GM21526 (cell line): ENCODE data around the gene DYNC1I2.
"Not testable (repeated sequence)": the region's sequence is repeated elsewhere in the genome, so short reads cannot be mapped to it uniquely, and the experiment has no call there.

Experiments used
- ATAC-seq: cut with Tn5 transposase; IDR thresholded peaks from one replicate; pipeline ENCODE4 v1.9.1; 2021; ENCODE audit warnings: moderate library complexity; ENCODE audit not compliant: unreplicated experiment, low FRiP score

DYNC1I2 gene

DNA sequence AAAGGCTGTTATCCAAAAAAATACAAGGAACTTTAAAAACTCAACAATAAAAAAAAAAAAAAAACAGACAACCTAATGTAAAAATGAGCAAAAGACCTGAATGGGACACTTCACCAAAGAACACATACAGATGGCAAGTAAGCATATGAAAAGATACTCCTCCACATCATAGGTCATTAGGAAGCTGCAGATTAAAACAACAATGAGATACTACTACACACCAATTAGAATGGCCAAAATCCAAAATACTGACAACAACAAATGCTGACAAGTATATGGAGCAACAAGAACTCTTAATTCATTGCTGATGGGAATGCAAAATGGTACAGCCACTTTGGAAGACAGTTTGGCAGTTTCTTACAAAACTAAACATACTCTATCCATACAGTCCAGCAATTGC lies 84.2 kb downstream of the DYNC1I2 start:
- no peak for ATAC-seq

DNA sequence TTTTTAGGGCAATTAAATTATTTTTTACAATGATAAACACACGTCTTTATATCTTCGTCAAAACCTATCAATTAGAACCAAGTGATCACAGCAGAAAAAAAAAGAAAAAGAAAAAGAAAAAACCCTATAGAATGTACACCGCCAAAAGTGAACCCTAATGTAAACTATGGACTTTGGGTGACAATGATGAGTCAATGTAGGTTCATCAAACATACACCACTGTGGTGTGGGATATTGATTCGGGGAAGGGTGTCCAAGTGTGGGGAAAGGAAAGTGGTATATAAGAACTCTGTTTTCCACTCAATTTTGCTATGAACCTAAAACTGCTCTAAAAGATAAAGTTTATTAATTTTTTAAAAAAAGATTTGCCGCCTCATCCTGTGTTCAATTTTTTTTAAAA lies 85.1 kb downstream of the DYNC1I2 start:
- no peak for ATAC-seq

DNA sequence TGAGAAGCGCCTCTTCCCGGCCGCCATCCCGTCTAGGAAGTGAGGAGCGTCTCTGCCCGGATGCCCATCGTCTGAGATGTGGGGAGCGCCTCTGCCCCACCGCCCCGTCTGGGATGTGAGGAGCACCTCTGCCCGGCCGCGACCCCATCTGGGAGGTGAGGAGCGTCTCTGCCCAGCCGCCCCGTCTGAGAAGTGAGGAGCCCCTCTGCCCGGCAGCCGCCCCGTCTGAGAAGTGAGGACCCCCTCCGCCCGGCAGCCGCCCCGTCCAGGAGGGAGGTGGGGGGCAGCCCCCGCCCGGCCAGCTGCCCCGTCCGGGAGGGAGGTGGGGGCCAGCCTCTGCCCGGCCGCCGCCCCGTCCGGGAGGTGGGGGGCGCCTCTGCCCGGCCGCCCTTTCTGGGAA lies 87.3 kb downstream of the DYNC1I2 start:
- not testable (repeated sequence) for ATAC-seq

GRCh38 chr2:171778515-171778914 lies 91.2 kb downstream of the DYNC1I2 start:
- ATAC-seq, result no peak

- no peak for ATAC-seq
Observed at GRCh38 chr2:171785450-171785849, 98.2 kb downstream of the DYNC1I2 start.

DNA sequence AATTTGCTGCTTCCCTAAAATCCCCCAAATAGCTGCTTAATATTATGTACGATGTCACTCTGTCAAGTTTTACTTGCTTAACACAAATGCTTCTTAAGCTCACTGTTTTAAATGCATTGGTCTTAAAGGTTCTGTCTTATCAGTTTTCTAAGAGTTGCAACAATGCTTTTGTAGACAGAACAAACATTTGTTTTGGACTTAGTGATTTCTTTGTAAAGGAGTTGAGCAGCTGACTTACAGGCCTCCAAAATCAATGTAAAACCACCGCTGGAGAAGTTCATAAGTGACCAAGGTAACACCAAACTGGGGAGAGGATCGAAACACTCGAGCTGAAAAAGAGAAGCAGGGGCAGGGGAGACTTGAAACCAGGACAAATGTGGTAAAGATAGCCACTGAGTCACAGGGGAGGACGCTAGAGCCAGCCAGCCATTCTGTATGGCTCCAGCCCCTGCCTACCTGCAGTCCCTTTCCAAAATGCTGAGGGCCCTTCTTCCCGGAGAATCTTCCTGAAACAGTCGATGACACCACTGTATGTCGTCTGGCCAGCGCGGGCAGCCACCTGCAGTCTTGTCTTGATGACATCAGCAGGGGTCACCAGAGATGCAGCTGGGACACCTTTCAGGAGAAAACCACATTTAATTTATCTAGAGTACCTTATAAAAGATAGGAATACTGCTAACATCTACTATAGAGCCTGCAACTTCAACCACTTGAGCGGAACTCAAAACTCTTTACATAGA lies 100.2 kb downstream of the DYNC1I2 start:
- ATAC-seq, result no peak

- ATAC-seq, result no peak
Observed at GRCh38 chr2:171788316-171788993, 101.2 kb downstream of the DYNC1I2 start.

DNA sequence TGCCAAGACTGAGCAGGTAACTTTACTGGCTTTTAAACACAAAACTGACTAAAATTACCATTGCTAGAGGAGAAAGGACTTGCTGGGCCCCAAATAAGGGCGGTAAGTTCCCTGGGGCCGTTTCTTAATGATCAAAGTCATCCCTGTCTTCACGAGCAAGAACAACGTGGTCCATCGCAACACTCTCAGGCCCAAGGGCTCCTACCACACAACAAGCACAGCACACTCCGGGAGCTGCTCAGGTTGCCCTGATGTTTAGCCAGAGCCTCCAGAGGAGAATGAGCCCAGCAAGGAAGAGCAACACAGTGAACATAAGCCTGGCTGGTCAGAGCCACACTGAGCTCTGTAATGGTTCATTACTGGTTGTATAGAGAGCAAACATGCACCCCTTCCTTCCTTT lies 102.7 kb downstream of the DYNC1I2 start:
- ATAC-seq, result no peak

- ATAC-seq, result no peak
Observed at GRCh38 chr2:171791361-171791760, 104.1 kb downstream of the DYNC1I2 start.

- ATAC-seq, result no peak
Observed at GRCh38 chr2:171792157-171792556, 104.9 kb downstream of the DYNC1I2 start.

DNA sequence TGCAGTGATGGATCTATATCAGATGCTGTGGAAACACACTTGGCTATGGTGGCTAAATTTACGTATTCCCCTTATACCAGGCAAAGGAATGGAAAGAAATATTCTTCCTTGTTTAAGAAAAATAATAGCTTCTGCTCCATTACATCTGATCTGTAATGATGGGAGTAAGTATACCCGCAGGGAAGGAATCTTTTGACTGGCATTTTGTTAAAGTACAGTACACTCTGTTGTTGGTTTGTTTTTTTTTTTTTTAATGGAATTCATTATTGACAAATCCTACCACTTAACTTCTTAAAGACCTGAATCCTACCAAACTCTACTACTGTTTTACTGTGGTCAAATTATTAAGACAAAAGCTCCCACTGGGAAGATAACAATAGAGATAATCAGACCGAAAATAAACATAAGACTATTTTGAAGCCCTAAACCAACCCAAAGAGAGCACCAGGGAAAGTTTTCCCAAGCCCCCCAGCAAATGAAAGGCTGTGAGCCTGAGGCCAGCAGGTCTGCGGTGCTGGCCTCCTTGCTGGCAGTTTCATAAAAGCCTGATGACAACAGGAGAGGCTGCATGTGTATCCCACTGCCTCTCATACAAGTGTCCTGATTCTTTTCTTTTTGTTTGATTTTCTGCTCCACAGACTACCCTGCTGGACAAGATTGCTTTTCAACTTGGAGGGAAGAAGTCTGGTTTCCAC lies 105.8 kb downstream of the DYNC1I2 start:
- ATAC-seq, result no peak

- no peak for ATAC-seq
Observed at GRCh38 chr2:171793691-171794678, 106.7 kb downstream of the DYNC1I2 start.

DNA sequence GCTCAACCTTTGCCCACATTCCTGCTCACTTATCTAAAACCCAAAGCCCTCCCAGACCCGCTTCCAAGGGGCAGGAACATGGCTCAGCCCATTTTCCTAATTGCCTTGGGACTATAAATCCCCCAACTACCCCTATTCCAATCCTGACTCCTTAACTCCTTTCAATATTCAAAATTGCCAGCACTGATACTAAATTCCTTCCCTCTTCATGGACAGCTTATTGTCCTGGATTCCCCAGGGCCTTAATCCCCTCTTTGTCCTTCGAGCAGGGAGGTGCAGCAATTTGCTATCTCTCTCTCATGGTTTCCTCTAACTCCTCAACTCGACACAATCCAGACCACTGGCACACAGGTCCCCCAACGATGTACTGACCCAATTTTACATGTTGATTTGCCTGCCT lies 107.6 kb downstream of the DYNC1I2 start:
- no peak for ATAC-seq
